Ovary (tissue), 9 donors: ENCODE data around the gene CHURC1. TPM values are rescaled to one million over a fixed set of nuclear protein-coding genes. Genes with fewer than 3 reads are reported as not detected.

Experiments used
- DNase-seq, 5 donors: peaks; one replicate each; pipeline ENCODE4 v3.0.0-alpha.2; 2019 to 2020
- H3K27ac ChIP-seq, 2 donors: fragments of 200-600 bp; one replicate each; pipeline versions ENCODE4 v1.5.1 to v1.8.0; 2019 to 2022
- H3K27me3 ChIP-seq: fragments of 200-600 bp; one replicate; pipeline ENCODE4 v1.8.0; 2022
- H3K36me3 ChIP-seq: fragments of 200-600 bp; sonication (generic); one replicate; pipeline ENCODE4 v1.5.1; 2019
- H3K4me1 ChIP-seq: one replicate; pipeline ENCODE4 v1.8.1; 2013; ENCODE audit warnings: mild to moderate bottlenecking, moderate library complexity; ENCODE audit not compliant: insufficient read depth
- H3K4me3 ChIP-seq: fragments of 200-600 bp; sonication (generic); one replicate; pipeline ENCODE4 v1.5.1; 2017
- H3K9me3 ChIP-seq, 2 donors: fragments of 200-600 bp in 1 of 2; sonication (generic) in 1 of 2; one replicate each; pipeline versions ENCODE4 v1.5.1 to v1.8.1; 2013 to 2019; ENCODE audit warnings: mild to moderate bottlenecking in 1 of 2, moderate library complexity in 1 of 2
- EP300 ChIP-seq: sonication (generic); formaldehyde crosslinking; IDR thresholded peaks from one replicate; pipeline ENCODE4 v1.6.1; 2017; ENCODE audit warnings: antibody characterized with exemption
- POLR2A ChIP-seq: fragments of 450-650 bp; IDR thresholded peaks from one replicate; pipeline ENCODE4 v1.6.1; 2017; ENCODE audit warnings: antibody characterized with exemption, mild to moderate bottlenecking, moderate library complexity
- WGBS, 3 donors: extraction: QIAGEN DNeasy Blood & Tissue Kit in 1 of 3; methylation state at CpG; one replicate each; pipeline versions ENCODE4 v1.1.5 to v1.1.7; 2013 to 2017; 5-methylcytosine and 5-hydroxymethylcytosine counted together
- intact Hi-C, 4 donors: fragments of 100-400 bp; cut with DNase I; formaldehyde crosslinking; loops; one replicate each; pipeline versions ENCODE4 v1.11.0 to v1.15.1; 2022 to 2023
- polyA plus RNA-seq, 2 donors: library from polyadenylated mRNA; stranded (reverse); fragments of 200-250 nt in 1 of 2; fragments of 350-450 nt in 1 of 2; fragmentation: Illumina TruSeq in 1 of 2; extraction: RNeasy Lipid Tissue Mini Kit (QIAGEN cat#74804) in 1 of 2; gene quantifications; one replicate each; pipeline ENCODE4 v1.2.3, GENCODE V29; 2013 to 2014
- total RNA-seq, 7 donors: library from RNA; depleted of rRNA in 2 of 7; stranded (reverse); fragments of >200 nt in 2 of 7; fragmentation: NEBNext Ultra II Directional in 3 of 7; extraction: Animal tissue kit (Norgen Biotek cat#: 25700) in 3 of 7; gene quantifications; one replicate each; pipeline versions ENCODE4 v1.1.0 to v1.2.4, GENCODE V29; 2016 to 2023
- TF ChIP-seq, protein P1 (sequence below), 3 donors: fragments of 450-650 bp in 2 of 3; fragments of 200-600 bp in 1 of 3; IDR thresholded peaks; one replicate each; pipeline versions ENCODE4 v1.5.1 to v1.8.0; 2016 to 2022; ENCODE audit warnings: antibody characterized with exemption in 3 of 3, mild to moderate bottlenecking in 1 of 3
- donor health status: DM: no; HTN: no; CAD: no; lungs with moderate emphysema.
- donor health status: DM: no; HTN: no; CAD: no.
- donor health status: Bipolar disorder and iron deficiency.
- donor health status: DM: yes; HTN: yes; CAD: no.
- donor health status: DM: no; HTN: no; CAD: no.
- donor health status: DM: yes; HTN: yes; CAD: no.

The CHURC1 gene
- total and polyA plus RNA-seq, 9 donors = 50.1 to 126 (median 66.8) TPM

DNA sequence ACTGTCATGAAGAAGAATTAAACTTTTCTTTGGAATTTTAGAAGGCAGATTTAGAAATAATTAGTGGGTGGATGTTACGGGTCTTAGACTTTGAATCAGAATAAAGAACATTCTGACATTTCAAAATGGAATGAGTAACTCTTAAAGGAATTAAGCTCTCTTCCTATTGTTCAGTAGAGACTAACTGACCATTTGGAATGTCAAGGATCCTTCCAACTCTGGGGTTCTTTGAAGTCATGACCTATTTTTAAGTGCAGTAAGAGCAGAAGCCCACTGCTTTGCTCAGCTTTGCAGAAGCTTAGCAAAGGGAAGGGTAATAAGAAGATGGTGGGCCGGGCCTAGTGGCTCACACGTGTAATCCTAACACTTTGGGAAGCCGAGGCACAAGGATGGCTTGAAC is 4.0 kb downstream of the CHURC1 start:
- TF ChIP-seq EP300 (no peak), POLR2A (no peak)
- TF ChIP-seq, protein P1, sequence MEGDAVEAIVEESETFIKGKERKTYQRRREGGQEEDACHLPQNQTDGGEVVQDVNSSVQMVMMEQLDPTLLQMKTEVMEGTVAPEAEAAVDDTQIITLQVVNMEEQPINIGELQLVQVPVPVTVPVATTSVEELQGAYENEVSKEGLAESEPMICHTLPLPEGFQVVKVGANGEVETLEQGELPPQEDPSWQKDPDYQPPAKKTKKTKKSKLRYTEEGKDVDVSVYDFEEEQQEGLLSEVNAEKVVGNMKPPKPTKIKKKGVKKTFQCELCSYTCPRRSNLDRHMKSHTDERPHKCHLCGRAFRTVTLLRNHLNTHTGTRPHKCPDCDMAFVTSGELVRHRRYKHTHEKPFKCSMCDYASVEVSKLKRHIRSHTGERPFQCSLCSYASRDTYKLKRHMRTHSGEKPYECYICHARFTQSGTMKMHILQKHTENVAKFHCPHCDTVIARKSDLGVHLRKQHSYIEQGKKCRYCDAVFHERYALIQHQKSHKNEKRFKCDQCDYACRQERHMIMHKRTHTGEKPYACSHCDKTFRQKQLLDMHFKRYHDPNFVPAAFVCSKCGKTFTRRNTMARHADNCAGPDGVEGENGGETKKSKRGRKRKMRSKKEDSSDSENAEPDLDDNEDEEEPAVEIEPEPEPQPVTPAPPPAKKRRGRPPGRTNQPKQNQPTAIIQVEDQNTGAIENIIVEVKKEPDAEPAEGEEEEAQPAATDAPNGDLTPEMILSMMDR (IDR thresholded peaks at IDR 0.05) = no peak
- DNase-seq = no peak
- no peaks in the 10 kb centered on the region for H3K27me3 ChIP-seq
- WGBS, 3 donors = 77 to 82% (median 82%) methylated on average over 4 of the region's 4 CpGs
- peaks cover 8% of the 10 kb centered on the region for H3K4me1 ChIP-seq
- no peaks in the 10 kb centered on the region for H3K36me3 ChIP-seq
- H3K4me3 ChIP-seq = no peak overlapping the region
- no peak overlapping the region for H3K27ac ChIP-seq
- intact Hi-C loops = no loop called here
- H3K9me3 ChIP-seq = no peaks in the 10 kb centered on the region

DNA sequence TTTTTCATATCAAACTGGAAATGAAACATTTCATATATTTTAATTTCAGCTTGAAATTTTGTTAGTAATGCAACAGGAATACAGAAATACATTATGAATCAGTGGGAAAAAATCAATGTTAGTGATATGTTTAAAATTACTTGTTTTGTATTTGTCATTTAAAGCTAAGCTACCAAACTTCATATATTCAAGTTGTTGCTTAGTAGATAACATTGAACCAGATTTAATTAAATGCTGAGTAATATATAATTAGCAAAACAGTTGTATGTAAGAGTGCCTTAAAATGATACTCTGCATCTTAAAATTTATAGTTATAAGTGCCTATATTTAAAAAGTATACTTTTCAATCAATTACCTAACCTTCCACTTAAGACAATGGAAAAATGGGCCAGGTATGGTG is 5.0 kb downstream of the CHURC1 start:
- H3K36me3 ChIP-seq = no peaks in the 10 kb centered on the region
- H3K4me1 ChIP-seq = peaks cover 8% of the 10 kb centered on the region

DNA sequence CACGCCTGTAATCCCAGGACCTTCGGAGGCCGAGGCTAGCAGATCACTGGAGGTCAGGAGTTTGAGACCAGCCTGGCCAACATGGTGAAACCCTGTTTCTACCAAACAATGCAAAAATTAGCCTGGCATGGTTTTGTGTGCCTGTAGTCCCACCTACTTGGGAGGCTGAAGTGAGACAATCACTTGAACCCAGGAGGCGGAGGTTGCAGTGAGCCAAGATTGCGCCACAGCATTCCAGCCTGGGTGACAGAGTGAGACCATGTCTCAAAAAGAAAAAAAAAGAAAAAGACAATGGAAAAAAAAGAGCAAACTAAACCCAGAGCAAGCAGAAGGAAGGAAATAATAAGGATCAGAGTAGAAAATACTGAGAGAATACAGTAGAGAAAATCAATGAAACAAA is 5.4 kb downstream of the CHURC1 start:
- Histone ChIP-seq H3K4me1 (peaks cover 8% of the 10 kb centered on the region), H3K36me3 (no peaks in the 10 kb centered on the region), H3K4me3 (no peak overlapping the region), H3K27me3 (no peaks in the 10 kb centered on the region), H3K27ac (no peak overlapping the region), H3K9me3 (no peaks in the 10 kb centered on the region)
- TF ChIP-seq POLR2A (no peak), EP300 (no peak)
- TF ChIP-seq, protein P1 (IDR thresholded peaks at IDR 0.05) = no peak
- no peak for DNase-seq
- WGBS, 3 donors = 74 to 91% (median 81%) methylated on average over 5 of the region's 5 CpGs
- intact Hi-C loops = no loop called here

More for the DNA sequence above, 5.0 kb downstream of the CHURC1 start:
- intact Hi-C loops = no loop called here
- H3K27ac ChIP-seq = no peak overlapping the region
- H3K4me3 ChIP-seq = no peak overlapping the region
- no peaks in the 10 kb centered on the region for H3K27me3 ChIP-seq
- TF ChIP-seq EP300 = no peak
- TF ChIP-seq POLR2A = no peak
- TF ChIP-seq, protein P1 (IDR thresholded peaks at IDR 0.05) = no peak
- no peaks in the 10 kb centered on the region for H3K9me3 ChIP-seq
- DNase-seq = no peak

DNA sequence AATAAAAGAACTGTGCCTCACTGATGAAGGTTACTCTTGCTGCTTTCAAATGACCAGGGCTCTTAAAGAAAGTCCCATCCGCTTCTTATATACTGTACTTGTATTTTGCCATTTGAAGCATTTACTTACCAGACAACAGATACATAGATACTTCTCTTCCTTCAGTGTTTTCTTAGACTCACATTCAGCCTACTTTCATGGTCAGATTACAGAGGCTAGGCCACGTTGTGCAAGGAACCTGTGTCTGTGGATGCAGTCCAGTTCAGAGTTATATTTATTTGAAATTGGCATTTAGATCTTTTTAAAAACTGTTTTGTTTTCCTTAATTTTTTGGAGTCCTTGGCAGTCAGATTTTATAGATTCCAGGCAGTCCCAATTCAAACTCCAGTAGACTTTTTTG is 6.2 kb downstream of the CHURC1 start:
- H3K9me3 ChIP-seq = no peaks in the 10 kb centered on the region
- no peak overlapping the region for H3K4me3 ChIP-seq
- no peaks in the 10 kb centered on the region for H3K27me3 ChIP-seq
- H3K36me3 ChIP-seq = no peaks in the 10 kb centered on the region
- intact Hi-C loops = no loop called here
- 41 to 72% (median 45%) methylated on average over 2 of the region's 2 CpGs for WGBS, 3 donors
- H3K27ac ChIP-seq = no peak overlapping the region
- DNase-seq = no peak
- H3K4me1 ChIP-seq = peaks cover 3% of the 10 kb centered on the region
- TF ChIP-seq EP300 = no peak
- TF ChIP-seq POLR2A = no peak
- TF ChIP-seq, protein P1 (IDR thresholded peaks at IDR 0.05) = no peak

DNA sequence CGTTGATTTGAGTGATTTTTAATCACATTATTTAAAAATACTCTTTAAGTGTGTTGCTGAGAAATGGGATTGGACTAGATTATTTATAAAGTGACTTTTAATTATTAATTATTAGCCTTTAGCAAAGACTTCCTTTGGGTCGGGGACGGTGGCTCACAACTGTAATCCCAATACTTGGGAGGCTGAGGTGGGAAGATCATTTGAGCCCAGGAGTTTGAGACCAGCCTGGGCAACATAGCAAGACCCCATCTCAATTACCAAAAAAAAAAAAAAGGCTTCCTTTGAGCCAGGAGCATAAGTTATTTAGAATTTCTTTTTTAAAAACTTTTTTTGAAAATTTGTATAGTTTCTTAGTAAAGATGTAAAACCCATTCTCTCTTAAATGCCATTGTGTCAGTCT is 8.8 kb downstream of the CHURC1 start:
- H3K9me3 ChIP-seq = no peaks in the 10 kb centered on the region
- intact Hi-C loops = no loop called here
- DNase-seq = no peak
- no peaks in the 10 kb centered on the region for H3K36me3 ChIP-seq
- no peak overlapping the region for H3K27ac ChIP-seq
- no peaks in the 10 kb centered on the region for H3K27me3 ChIP-seq
- H3K4me3 ChIP-seq = no peak overlapping the region
- TF ChIP-seq EP300 (no peak), POLR2A (no peak)
- TF ChIP-seq, protein P1 (IDR thresholded peaks at IDR 0.05) = no peak
- WGBS, 3 donors = 80 to 88% (median 83%) methylated on average over 3 of the region's 3 CpGs
- H3K4me1 ChIP-seq = no peaks in the 10 kb centered on the region
